A204.1 (cell line): ENCODE measurements around the gene UTP4.
"Not testable (repeated sequence)": the region's sequence is repeated elsewhere in the genome, so short reads cannot be mapped to it uniquely, and the experiment has no call there.

ENCODE experiments used
- FAIRE-seq: peaks from 2 replicates; lab custom pipeline; 2012; peaks lifted over from hg19 to GRCh38; lab: Jason Lieb, UNC

UTP4 gene

DNA sequence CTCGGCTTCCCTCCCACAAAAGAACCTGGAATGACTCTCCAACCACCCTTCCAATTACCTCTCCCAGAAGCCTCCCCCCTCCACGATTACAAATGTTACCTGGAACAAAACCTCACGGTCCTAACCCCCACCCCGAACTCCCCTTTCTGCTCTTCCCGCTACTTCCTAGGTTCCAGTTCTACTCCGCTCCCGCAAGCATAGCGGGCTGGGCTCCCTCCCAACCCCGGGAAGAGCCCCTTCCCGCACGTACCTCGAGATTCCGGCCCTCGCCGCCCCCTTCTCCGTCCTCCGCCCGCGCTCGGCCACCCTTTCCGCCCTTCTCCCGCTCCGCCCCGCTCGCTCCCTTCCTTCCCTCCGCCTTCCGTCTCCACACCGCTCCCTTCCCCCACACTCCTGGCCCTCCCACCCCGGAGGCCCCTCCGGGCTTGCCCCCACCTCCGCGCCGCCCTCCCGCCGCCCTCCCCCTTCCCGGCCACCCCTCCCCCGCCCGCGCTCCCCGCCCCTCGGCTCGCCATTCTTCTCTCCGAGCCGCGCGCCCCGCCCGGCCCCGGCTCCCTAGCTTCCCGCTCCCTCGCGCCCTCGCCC, 518 bp upstream of the UTP4 start:
- no peak for FAIRE-seq

DNA sequence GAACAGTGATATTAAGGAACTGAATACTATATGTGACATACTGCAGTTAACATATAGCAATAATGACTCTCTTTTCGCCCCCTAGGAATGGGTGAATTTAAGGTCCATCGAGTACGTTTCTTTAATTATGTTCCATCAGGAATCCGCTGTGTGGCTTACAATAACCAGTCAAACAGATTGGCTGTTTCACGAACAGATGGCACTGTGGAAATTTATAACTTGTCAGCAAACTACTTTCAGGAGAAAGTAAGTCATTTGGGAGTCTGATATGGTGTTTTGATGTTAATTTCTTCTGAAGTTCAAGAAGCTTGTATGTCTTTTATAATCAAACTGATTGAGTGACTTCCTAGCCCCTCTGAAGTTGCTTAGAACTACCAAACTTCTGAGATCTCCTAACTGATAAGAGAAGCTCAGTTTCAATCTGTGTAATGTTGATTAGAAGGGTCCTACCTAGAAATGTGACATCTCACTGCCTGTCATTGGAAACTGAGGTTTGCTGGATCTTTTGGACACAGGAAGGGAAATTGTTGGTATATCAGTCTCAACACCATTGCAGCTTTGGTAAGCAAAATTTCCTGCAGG, 1.0 kb downstream of the UTP4 start:
- FAIRE-seq, result no peak

DNA sequence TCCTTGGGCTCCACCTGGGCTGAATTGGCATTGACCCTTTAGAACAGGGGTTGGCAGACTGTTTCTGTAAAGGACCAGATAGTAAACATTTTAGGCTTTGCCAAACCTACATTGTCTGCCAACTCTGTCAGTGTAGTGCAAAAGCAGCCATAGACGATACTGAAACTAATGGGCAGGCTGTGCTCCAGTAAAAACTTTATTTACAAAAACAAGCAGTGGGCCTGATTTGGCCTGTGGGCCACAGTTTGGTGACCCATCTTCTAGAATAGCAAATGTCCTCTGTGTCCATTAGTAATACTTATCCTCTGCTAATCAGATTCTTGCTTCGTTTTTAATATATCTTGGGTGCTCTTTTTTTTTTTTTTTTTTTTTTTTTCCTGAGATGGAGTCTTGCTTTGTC, 6.2 kb downstream of the UTP4 start:
- no peak for FAIRE-seq

DNA sequence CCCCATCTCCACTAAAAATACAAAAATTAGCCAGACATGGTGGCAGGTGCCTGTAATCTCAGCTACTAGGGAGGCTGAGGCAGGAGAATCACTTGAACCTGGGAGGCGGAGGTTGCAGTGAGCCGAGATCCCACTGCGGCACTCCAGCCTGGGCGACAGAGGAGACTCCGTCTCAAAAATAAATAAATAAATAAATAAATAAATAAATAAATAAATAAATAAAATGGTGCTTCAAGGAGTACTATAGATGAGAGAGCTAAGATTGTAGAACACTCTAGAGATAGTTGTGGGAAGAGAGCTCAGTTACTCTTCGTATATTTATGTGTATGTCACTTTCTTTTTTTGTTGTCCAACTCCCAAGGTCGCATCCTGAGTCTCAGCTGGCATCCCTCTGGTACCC, 7.0 kb downstream of the UTP4 start:
- FAIRE-seq, result not testable (repeated sequence)

DNA sequence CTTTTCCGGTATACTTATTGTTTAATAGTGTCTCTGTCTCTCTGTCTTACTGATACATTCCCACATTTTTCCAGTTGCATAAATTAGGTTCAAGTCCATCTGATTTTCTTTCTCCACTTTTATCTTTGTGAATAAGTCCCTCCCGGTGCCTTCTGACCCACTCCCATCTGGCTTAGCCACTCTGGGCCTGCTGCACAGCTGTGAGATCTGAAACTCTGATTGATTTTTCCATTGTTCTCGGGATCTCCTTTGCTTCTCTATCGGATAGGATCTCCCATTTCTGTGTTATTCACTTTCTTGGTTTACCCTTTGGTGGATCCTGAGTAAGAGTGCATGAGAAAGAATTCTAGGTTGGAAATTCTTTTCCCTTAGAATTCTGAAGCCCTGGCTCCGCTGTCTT, 8.6 kb downstream of the UTP4 start:
- FAIRE-seq, result no peak

DNA sequence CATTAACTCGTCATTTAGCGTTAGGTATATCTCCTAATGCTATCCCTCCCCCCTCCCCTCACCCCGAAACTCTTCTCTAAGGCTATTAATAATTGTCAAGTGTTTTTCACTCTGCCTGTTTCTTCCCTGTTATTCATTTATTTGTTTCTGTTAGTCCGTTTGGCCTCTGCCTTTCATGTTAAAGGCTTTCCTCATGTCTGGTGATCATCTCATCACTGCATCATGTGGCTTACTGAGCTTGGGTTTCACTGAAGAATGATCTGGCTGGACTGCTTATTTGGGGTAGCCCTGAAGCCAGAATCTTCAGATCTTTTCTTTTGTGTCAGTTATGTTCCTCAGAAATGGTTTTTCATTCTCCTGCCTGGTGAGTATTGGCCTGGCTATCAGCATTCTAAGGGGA, 9.5 kb downstream of the UTP4 start:
- FAIRE-seq, result no peak

DNA sequence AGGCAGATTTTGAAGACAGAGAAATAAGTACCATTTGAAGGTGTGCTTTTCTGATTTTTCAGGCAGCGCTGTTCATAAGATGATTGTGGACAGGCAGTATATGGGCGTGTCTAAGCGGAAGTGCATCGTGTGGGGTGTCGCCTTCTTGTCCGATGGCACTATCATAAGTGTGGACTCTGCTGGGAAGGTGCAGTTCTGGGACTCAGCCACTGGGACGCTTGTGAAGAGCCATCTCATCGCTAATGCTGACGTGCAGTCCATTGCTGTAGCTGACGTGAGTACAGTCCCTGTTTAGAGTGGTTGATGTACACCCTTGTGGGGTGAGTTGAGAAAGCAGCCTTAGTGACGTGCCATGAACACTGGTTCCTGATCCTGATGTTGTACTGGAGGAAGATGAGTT, 10.7 kb downstream of the UTP4 start:
- FAIRE-seq, result no peak

DNA sequence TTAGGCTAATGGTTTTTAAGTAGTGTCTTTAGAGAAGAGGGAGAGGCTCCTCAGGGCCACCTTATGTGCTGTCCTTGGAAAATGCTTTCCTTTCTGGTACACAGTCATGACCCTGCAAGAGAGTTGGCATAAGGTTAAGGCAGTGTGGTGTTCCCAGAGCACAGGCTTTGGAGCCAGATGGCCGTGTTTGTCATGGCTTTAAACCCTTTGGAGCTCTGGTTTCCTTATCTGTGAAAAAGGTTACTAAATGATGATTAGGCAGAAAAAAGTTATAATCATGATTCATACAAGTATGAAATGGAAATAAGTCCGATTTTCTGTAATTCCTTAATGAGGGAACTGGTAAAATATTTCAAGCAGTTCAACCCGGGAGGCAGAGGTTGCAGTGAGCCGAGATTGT, 13.2 kb downstream of the UTP4 start:
- FAIRE-seq, result no peak

DNA sequence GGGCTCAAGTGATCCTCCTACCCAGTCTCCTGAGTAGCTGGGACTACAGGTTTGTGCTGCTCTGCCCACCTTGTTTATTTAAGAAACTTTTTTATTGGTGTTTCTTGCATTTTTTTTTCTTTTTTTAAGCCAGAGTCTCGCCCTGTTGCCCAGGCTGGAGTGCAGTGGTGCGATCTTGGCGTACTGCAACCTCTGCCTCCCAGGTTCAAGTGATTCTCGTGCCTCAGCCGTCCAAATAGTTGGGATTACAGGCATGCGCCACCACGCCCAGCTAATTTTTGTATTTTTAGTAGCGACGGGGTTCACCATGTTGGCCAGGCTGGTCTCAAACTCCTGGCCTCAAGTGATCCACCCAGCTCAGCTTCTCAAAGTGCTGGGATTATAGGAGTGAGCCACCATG, 17.2 kb downstream of the UTP4 start:
- FAIRE-seq, result not testable (repeated sequence)

DNA sequence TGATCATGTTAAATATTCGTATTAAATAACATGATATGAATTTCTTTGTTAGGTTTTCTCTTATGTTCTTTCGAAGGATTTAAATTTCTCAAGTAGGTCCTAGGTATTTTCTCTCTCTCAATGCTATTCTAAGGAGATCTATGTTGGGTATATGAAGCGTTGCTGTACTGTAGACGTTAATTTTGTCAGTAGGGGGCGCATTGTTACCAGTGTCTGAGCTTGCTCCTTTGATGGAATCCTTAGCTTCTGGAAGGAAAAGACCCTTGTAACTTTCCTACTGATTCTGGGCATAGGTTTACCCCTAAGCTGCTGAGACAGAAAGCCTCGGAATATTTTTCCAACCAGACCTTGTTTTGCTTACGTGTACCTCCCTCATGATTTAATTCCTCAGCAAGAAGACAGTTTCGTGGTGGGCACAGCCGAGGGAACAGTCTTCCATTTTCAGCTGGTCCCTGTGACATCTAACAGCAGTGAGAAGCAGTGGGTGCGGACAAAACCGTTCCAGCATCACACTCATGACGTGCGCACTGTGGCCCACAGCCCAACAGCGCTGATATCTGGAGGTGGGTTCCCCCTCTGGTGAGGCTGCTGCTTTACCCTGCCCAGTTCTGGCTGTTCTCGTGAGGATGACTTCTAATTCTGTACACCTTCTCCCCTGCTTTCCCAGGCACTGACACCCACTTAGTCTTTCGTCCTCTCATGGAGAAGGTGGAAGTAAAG, 17.9 kb downstream of the UTP4 start:
- FAIRE-seq, result peak; percentile 95

DNA sequence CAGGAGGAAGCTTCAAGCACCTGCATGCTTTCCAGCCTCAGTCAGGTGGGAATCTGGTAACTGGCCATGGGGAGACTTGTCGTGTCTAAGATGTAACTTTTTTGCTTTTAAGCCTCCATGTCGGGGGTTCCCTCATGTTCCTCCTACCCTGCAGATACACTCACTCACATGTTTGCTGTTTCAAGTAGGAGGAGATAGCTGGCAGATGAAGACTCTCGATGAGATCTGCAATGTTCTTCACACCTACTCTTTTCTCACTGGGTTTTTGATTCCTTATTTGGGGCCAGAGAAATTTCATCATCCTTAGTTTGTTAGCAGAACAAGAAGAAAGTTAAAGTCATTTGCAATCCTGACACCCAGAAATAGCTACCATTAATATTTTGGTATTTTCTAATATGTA, 24.7 kb downstream of the UTP4 start:
- FAIRE-seq, result no peak

DNA sequence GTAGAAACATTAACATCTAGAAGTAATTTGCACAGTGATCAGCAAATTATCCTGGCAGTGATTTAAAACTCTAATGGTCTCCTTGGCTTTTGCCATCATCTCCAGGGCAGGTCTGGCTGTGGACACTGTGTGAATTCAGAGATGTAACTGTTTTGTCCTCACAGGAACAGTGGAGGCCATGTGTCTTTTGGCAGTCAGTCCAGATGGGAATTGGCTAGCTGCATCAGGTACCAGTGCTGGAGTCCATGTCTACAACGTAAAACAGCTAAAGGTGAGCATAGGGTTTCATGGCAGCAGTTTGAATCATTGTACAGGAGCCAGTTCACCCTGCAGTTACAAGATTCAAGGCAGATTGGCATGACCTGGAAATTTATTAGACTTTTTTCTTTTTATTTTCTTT, 27.7 kb downstream of the UTP4 start:
- no peak for FAIRE-seq

DNA sequence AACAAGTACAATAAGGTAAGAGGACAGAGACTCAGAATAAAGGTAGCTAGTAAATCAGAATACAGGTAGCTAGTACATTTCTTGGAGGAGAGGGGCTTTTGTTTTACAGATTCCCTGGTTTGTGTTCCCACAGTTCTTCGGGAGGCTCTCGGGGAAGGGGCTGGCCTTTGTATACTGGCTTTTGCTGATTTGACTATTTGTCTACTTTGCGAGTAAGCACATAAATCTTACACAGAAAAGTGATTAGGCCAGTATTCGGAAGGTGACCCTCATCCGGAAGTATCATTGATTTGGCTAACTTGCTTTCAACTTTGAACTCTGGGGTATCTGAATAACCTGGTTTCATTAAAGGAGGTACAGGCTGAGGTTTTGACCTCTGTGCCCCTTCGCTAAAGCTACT, 33.1 kb downstream of the UTP4 start:
- no peak for FAIRE-seq

DNA sequence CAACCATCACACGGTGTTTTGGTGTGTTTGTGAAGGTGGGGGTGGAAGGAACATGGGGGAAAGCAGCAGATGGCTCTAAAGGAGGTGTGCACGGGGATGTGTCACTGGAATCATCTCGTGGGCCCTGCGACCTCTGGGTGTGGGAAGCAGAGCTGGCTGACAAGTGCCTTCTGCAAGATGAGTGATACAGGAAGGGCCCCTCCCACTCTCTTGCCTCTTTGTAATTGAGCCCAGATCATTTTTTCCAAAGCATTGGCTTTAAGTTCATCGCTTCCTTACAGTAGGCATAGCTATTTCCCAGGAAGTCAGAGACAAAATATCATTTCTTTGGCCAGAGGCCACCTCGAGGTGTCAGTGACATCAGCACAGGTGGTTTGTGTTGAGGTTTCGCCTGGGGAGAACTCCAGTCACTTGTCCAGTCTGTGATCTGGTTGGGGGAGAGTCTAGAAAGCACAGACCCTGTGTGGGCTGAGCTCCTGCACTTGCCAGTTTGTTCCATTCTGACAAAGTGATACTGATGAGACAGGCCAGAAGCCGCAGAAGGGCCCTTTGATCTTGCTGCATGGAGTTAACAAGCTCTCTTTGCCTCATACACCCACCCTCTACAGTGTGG, 33.9 kb downstream of the UTP4 start:
- FAIRE-seq, result no peak

DNA sequence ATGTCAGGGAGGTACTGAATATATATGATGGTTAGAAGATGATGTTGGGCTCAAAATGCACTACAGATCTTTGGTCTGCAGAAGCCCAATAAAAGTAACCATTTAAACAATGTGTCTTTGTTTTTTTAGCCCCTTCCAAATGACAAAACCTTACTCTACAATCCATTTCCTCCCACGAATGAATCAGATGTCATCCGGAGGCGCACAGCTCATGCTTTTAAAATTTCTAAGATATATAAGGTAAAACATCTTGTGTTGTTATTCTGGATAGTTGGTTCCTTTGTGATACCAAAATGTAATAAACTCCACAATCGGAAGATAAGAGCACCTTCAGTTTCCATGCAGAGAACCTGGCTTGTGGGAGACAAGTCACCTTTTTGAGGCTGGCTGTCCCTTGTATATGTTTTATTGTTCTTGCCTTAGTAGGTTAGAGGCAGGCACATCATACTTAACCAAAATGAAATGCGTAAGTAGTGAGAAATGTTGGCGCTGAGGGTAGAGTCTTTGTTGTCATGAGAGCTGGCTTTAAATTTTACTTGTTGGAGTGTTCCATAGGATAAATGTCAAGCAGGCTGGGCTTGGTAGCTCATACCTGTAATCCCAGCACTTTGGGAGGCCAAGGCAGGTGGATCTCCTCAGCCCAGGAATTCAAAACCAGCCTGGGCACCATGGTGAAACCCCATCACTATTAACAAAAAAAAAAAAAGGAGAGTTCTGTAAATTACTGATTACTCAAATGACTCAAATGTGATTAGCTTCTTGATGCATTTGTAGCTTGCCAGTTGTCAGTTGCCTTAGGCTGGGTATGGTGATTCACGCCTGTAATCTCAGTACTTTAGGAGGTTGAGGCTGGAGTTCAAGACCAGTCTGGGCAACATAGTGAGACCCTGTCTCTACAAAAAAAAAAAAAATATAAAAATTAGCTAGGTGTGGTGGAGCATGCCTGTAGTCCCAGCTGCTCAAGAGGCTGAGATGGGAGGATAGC, 34.8 kb downstream of the UTP4 start:
- no peak for FAIRE-seq

DNA sequence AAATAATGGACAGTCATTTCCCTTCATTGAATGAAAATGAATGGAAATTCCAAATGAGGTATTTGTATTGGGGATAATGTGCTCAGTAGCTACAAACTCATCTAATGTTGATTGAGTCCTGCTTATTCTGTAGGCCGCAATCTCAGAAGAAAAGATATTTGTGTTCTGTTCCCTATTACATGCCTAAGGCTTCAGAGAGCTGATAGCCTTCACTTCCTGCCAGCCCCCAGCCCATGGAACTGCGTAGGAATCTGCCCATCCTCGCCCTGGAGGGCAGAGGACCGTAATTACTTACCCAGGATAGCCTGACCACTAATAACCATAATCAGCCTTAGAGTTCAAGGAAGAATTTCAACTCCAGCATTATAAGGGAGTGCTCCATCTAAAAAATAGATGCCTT, 36.6 kb downstream of the UTP4 start:
- FAIRE-seq, result no peak

DNA sequence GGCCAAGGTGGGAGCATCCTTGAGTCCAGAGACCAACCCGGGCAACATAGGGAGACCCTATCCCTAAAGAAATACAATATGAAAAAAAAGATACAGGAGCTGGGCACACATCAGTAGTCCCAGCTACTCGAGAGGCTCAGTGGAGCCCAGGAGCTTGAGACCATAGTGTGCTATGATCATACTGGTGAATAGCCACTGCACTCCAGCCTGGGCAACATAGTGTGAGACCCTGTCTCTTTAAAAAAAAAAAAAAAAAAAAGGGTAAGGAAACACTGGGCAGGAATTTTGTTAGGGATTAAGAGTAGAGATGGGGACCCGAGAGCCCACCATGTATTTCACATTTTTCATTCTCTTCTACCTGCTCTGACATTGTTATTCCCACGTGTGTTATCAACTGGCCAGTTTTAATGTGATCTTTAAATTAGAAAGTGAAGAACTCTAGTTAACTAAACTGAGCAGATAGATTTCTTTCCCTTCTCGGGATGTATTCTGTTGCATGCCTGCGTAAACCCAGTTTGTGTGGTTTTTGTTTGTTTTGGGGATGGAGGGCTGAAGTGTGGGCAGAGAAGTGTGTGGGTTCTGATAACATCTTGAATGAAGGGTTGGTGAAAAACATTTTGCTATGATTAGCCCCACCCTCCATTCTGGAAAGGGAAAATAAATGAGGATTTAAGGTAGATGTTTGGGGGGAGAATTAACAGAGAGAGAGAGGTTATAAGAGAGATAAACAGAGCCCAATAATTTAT, 37.3 kb downstream of the UTP4 start:
- no peak for FAIRE-seq

DNA sequence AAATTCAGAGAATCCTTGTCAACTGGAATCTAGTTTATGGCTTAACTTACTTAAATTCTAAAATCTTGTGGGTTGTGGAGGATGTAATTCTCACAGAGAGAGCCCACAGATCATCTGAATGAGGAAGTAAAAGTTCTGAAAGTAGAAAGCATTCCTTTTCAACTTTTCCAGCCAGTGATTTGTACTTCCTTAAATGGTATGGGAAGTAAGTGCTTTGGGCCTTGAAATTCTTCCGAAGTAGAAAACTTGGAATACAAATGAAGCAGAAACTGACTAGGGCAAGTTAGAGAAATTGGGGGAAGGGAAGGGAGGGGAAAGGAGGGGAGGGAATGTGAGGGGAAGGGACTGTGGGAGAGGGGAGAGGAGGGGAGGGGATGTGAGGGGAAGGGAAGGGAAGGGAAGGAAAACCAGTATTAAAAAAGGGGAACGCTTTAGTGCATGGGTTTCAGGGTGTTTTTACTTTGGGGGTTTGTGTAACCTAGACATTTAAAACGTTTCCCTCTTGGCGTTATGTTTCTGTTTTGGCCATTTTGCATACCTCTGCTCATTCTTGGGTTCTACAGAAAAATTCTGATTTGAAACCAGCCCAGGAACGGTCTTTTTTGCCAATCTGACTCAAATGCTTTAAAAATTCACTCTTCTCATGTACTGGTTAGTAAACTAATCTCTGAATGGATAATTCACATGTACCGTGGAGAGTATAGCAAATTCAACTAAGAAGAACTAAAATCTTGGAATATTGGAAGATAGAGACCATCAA, 39.1 kb downstream of the UTP4 start:
- FAIRE-seq, result no peak

DNA sequence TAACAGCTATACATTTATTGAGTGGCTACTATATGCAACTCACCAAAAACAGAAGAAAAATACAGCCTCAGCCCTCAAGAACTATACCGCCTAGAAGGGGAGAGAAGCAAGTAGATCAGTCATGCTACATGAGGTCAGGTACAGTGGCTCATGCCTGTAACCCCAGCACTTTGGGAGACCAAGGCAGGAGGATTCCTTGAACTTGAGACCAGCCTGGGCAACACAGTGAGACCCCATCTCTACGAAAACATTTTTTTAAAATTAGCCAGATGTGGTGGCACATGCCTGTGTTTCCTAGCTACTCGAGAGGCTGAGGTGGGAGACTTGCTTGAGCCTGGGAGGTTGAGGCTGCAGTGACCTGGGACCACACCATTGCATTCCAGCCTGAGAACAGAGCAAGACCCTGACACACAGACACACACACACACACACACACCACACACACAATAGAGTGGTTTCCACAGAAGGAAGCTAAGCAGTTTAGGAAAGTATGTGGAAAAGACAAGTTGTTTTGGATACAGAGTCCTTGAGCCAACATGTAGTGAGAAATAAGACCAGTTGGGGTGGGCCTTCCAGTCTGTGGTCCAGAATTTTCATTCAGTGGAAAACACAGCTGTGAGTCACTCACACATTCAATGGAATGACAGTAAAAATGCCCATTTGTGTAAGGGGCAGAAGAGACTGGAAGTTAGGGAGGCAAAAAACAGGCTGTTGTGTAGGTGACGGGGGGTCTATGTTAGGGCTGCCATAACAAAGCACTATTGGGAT, 43.8 kb downstream of the UTP4 start:
- no peak for FAIRE-seq
